ENCODE results near the gene C9orf152.

Gene C9orf152

GRCh38 chr9:110187126-110187525 lies 20.8 kb downstream of the C9orf152 start:
- no peak for TF ChIP-seq CTCF (IDR thresholded peaks at IDR 0.05)
- no peak overlapping the region for H3K27ac ChIP-seq

GRCh38 chr9:110186254-110186653 lies 21.7 kb downstream of the C9orf152 start:
- TF ChIP-seq ZFX (IDR thresholded peaks at IDR 0.05; ENCODE audit: borderline replicate concordance) (no peak), CTCF (IDR thresholded peaks at IDR 0.05) (no peak)

DNA sequence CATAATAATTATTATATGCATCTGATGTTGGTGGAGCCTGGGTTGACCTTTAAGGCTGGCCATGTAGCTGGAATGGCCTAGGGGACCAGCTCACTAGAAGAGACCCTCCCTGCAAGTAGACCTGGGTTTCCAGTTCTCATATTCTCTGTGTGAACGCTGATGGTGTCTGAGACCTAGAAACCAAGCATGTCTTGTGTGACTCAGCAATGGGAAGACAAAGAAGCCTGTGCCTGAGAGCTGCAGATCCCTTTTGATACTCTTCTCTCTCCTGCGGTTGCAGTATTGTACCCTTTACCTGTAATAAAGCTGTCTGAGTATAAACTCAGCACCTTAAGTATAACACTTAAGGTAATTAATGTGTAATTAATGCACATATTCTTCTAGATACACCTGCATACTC lies 22.2 kb downstream of the C9orf152 start:
- no peak overlapping the region for H3K27ac ChIP-seq
- no peak for TF ChIP-seq CTCF (IDR thresholded peaks at IDR 0.05)
- TF ChIP-seq ZFX (IDR thresholded peaks at IDR 0.05; ENCODE audit: borderline replicate concordance): no peak

More at GRCh38 chr9:110186254-110186653, 21.7 kb downstream of the C9orf152 start:
- H3K27ac ChIP-seq: no peak overlapping the region

DNA sequence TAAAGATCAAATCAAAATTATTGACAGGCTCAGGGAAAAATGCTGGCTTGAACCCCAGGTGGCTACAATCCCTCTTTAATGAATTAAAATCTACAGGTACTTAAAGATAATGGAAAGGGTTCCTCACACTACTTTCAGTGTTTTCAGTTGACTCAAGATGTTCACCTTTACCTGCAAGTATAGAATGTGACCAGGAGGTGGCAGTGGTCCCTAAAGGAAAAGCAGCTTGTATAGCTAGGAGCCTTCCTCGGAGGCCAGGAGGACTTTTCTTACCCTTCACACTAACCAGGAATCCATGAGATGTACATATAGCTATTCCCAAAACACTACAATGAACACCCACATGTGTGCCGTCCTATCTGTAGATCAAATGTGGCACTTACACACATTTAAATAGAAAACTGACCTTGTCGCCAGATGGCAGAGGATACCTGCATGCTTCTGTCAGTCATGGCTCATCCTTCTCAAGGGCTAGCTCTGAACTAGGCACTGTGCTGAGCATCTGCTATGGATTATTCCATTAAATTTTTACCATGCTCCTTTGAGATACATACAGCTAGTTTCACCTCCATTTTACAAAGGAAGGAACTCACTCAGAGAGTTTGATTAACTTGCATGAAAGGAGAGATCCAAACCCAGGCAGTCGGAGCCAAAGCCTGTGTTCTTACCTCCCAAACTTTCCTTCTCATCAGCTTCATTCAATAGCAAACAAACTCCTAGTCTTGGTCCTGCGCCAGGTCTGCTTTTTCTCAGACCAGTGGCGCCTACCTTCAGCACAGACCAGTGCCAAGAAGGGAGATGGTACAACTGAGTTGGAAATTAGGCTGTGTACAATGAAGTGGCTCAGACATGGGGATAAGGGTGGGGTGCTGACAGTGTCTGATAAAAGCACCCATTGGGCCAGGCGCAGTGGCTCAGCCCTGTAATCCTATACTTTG lies 24.5 kb downstream of the C9orf152 start:
- no peak overlapping the region for H3K27ac ChIP-seq
- peak; percentile 81 for TF ChIP-seq CTCF (IDR thresholded peaks at IDR 0.05)
- TF ChIP-seq ZFX (IDR thresholded peaks at IDR 0.05; ENCODE audit: borderline replicate concordance): no peak

DNA sequence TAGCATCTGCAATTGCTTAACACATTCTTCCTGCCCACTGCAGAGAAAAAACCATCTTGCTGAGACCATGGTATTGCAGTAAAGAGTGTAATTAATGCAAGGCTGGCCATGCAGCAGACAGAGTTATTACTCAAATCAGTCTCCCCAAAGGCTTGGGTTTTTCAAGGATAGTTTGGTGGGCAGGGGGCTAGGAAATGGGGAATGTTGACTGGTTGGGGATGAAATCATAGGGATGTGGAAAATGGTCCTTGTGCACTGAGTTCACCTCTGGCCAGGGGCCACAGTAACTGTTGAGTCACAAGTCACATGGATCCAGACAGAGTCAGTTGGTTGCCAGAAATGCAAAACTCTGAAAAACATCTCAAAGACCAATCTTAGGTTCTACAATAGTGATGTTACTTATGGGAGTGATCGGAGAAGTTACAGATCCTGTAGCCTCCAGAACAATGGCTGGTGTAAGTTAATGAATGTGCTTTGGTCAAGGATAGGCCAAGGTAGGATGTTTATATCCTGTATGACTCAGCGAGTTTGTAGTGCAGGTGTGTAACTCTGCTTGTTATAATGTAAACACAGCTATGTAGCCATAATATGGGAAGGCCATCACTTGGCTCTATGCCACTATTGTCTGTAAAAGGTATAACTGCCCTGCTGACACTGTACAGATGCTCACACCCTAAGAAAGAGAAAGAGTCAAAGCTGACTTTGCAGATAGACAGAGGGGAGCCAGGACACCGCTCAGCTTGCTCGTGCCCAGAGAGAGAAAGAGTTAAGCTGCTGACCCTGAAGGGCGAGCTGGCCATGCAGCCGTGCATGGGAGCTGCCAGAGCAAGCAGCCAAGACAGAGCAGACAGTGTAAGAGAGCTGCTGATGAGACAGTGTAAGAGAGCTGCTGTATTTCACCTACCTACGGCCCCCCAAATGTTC lies 27.2 kb downstream of the C9orf152 start:
- TF ChIP-seq CTCF (IDR thresholded peaks at IDR 0.05) (no peak), ZFX (IDR thresholded peaks at IDR 0.05; ENCODE audit: borderline replicate concordance) (no peak)
- no peak overlapping the region for H3K27ac ChIP-seq

- H3K27ac ChIP-seq: no peak overlapping the region
Observed at GRCh38 chr9:110179734-110180133, 28.2 kb downstream of the C9orf152 start.

More at GRCh38 chr9:110179734-110180133, 28.2 kb downstream of the C9orf152 start:
- TF ChIP-seq ZFX (IDR thresholded peaks at IDR 0.05; ENCODE audit: borderline replicate concordance) (no peak), CTCF (IDR thresholded peaks at IDR 0.05) (no peak)

Measured in 22Rv1 (cell line).